Tibial artery (tissue), 4 donors: ENCODE measurements around the gene ALKBH2.
A peak's percentile ranks its signal among the peaks of the same experiment; 100 is the strongest.

Experiments used
- DNase-seq, 2 donors: peaks; one replicate each; pipeline ENCODE4 v3.0.0-alpha.2; 2019
- H3K27ac ChIP-seq, 2 donors: fragments of 200-600 bp; sonication (generic) in 1 of 2; 1 replicate in 1 of 2; 2 replicates in 1 of 2; pipeline ENCODE4 v1.5.1; 2018 to 2019; ENCODE audit warnings: mild to moderate bottlenecking in 1 of 2
- H3K27me3 ChIP-seq, 2 donors: fragments of 200-600 bp; sonication (generic) in 1 of 2; one replicate each; pipeline versions ENCODE4 v1.5.1 to v1.6.0; 2016 to 2019
- H3K36me3 ChIP-seq, 3 donors: fragments of 200-600 bp; sonication (generic) in 2 of 3; one replicate each; pipeline ENCODE4 v1.5.1; 2016 to 2019; ENCODE audit warnings: mild to moderate bottlenecking in 2 of 3
- H3K4me1 ChIP-seq, 4 donors: fragments of 200-600 bp; sonication (generic) in 2 of 4; 1 replicate in 3 of 4; 2 replicates in 1 of 4; pipeline ENCODE4 v1.5.1; 2016 to 2019
- H3K4me3 ChIP-seq, 2 donors: fragments of 200-600 bp; sonication (generic) in 1 of 2; 1 replicate in 1 of 2; 2 replicates in 1 of 2; pipeline ENCODE4 v1.5.1; 2018 to 2019; ENCODE audit warnings: mild to moderate bottlenecking in 2 of 2
- H3K9me3 ChIP-seq, 3 donors: fragments of 200-600 bp; sonication (generic) in 1 of 3; one replicate each; pipeline ENCODE4 v1.5.1; 2016 to 2019
- intact Hi-C: fragments of 100-400 bp; cut with DNase I; formaldehyde crosslinking; loops from one replicate; pipeline ENCODE4 v1.15.0; 2023; ENCODE audit warnings: low total_unique reads
- TF ChIP-seq, protein P1 (sequence below), 2 experiments: fragments of 200-600 bp in 1 of 2; fragments of 450-650 bp in 1 of 2; IDR thresholded peaks; one replicate each; pipeline ENCODE4 v1.5.1; 2017 to 2019; ENCODE audit warnings: antibody characterized with exemption in 2 of 2, mild to moderate bottlenecking in 1 of 2, moderate library complexity in 1 of 2

Gene ALKBH2

DNA sequence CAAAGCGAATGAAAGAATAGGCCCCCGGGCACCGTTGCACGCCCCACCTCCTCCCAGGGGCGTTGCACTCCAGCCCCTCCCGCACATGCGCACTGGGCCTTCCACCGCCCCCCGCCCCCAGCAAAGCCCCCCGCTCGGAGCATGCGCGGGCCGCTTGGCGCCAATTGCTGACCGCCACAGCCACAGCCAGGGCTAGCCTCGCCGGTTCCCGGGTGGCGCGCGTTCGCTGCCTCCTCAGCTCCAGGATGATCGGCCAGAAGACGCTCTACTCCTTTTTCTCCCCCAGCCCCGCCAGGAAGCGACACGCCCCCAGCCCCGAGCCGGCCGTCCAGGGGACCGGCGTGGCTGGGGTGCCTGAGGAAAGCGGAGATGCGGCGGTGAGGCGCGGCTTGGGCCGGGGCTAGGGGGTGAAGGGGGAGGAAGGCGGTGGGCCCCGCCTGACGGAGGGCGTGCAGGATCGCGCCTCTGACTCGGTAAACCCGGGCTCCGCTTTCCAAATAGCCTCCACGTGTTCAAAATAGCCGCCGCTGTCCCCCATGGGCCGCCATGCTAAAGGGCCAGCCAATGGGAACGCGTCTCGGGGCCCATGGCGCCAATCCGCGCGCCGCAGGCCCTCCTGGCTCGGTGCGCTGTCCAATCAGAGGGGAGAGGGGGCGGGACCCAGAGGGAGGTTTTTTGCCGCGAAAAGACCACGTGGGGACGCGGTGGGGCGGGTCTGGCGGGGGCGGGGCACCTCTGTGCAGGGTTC lies 4.3 kb upstream of the ALKBH2 start, which contains the start of gene UNG:
TSS of gene UNG (plus strand) at position 163 of the 748 bp plus-strand sequence. CDS start at position 246, 83 bp downstream.
- TF ChIP-seq, protein P1, sequence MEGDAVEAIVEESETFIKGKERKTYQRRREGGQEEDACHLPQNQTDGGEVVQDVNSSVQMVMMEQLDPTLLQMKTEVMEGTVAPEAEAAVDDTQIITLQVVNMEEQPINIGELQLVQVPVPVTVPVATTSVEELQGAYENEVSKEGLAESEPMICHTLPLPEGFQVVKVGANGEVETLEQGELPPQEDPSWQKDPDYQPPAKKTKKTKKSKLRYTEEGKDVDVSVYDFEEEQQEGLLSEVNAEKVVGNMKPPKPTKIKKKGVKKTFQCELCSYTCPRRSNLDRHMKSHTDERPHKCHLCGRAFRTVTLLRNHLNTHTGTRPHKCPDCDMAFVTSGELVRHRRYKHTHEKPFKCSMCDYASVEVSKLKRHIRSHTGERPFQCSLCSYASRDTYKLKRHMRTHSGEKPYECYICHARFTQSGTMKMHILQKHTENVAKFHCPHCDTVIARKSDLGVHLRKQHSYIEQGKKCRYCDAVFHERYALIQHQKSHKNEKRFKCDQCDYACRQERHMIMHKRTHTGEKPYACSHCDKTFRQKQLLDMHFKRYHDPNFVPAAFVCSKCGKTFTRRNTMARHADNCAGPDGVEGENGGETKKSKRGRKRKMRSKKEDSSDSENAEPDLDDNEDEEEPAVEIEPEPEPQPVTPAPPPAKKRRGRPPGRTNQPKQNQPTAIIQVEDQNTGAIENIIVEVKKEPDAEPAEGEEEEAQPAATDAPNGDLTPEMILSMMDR (IDR thresholded peaks at IDR 0.05): peak in 1 of 2 experiments; percentile 18
- Histone ChIP-seq H3K9me3 (no peaks in the 10 kb centered on the region), H3K4me1 (peaks cover 0 to 34% (median 29%) of the 10 kb centered on the region in 4 donors), H3K36me3 (peaks cover 4 to 20% (median 13%) of the 10 kb centered on the region in 3 donors), H3K4me3 (peak within 1 kb of the TSS; percentile 85 to 86), H3K27me3 (peaks cover 0 to 2% of the 10 kb centered on the region in 2 donors), H3K27ac (peak within 1 kb of the TSS; percentile 88 to 89)
- intact Hi-C loops: no loop called here
- peak; percentile 97 to 98 for DNase-seq

DNA sequence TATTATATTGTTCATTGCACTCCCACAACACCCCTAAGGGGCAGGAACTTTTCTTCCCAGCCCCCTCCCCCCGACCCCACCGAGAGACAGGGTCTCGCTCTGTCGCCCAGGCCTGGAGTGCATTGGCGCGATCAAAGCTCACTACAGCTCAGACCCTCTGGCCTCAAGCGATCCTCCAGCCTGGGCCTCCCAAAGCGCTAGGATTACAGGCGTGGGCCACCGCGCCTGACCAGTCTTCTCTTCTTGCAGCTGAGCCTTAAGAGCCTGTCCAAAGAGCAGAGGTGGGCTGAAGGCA lies 3.8 kb upstream of the ALKBH2 start:
- Histone ChIP-seq H3K9me3 (no peaks in the 10 kb centered on the region), H3K4me3 (no peak overlapping the region), H3K36me3 (peaks cover 4 to 15% (median 7%) of the 10 kb centered on the region in 3 donors), H3K4me1 (peaks cover 0 to 39% (median 34%) of the 10 kb centered on the region in 4 donors), H3K27me3 (peaks cover 0 to 2% of the 10 kb centered on the region in 2 donors), H3K27ac (no peak overlapping the region)
- no peak for DNase-seq
- TF ChIP-seq, protein P1 (IDR thresholded peaks at IDR 0.05): no peak
- intact Hi-C loops: no loop called here

DNA sequence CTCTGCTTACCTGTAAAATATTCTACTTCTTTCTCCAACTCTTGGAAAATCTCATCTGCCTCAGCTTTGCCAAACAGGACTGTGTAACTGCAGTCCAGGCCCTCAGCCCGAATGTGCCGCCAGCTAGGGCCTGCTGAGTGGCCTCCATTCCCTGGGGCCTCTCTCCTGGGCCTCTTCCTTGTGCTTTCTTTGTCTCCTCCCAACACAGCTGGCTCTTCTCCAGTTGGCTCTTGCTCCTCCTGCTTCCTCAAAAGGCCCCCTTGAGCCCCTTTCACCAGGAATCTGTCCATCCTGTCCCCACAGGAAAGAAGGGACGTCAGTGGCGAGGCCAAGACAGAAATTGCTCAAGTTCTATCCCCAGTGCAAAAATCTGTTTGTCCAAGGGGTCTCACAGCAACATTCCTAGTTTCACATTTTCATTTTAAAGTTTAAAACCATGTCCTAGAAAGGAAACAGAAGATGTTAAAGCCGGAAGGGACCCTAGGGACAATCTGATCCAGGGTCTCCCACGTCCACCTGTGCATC lies 713 bp downstream of the ALKBH2 start:
- peak in 1 of 2 donors; percentile 21 for DNase-seq
- H3K27me3 ChIP-seq: peaks cover 0 to 2% of the 10 kb centered on the region in 2 donors
- H3K9me3 ChIP-seq: no peaks in the 10 kb centered on the region
- peak overlapping the region; percentile 57 to 61 for H3K4me3 ChIP-seq
- H3K4me1 ChIP-seq: peaks cover 0 to 29% (median 23%) of the 10 kb centered on the region in 4 donors
- H3K27ac ChIP-seq: peak overlapping the region; percentile 65 to 72
- peaks cover 11 to 34% (median 29%) of the 10 kb centered on the region in 3 donors for H3K36me3 ChIP-seq
- TF ChIP-seq, protein P1 (IDR thresholded peaks at IDR 0.05): no peak
- intact Hi-C loops: loop anchor here (5.0 kb wide), 1 partner anchor 530 kb away; the partner anchor contains the start of genes ISCU and SART3

DNA sequence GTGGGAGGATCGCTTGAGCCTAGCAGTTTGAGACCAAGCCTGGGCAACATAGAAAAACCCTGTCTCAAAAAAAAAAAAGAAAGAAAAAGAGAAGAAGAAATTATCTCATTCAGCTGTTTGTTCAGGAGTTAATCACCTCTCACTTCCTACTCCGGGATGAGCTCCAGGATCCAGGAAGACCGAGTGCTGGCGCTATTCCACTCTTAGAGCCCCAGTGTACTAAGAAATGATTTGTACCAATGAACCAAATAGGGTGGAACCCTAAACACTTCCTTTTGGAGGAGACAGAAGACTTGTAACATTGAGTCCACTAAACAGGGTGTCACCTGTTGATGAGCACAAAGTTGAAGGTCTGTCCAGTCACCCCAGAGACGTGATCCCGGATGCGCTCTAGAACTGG lies 3.6 kb downstream of the ALKBH2 start:
- Histone ChIP-seq H3K27ac (no peak overlapping the region), H3K4me1 (peaks cover 0 to 24% (median 18%) of the 10 kb centered on the region in 4 donors), H3K36me3 (peaks cover 30 to 62% (median 58%) of the 10 kb centered on the region in 3 donors), H3K27me3 (no peaks in the 10 kb centered on the region), H3K4me3 (no peak overlapping the region), H3K9me3 (no peaks in the 10 kb centered on the region)
- intact Hi-C loops: loop anchor here (5.0 kb wide), 1 partner anchor 527 kb away; the partner anchor contains the start of genes ISCU and SART3
- TF ChIP-seq, protein P1 (IDR thresholded peaks at IDR 0.05): no peak
- DNase-seq: no peak

DNA sequence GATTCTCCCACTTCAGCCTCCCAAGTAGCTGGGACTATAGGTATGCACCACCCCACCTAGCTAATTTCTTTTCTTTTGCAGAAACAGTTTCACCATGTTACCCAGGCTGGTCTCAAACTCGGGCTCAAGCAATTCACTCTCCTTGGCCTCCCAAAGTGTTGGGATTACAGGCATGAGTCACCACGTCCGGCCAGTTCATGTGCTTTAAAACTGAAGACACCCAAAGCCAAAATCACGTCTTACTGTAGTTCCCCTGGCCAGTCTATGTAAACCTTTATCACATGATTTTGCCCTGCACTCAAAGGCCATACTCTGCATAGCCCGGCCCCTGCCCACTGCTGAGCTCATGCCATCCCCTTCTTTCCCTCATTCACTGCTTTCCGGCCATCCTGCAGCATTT lies 4.5 kb downstream of the ALKBH2 start:
- intact Hi-C loops: no loop called here
- TF ChIP-seq, protein P1 (IDR thresholded peaks at IDR 0.05): no peak
- Histone ChIP-seq H3K4me1 (peaks cover 0 to 23% (median 17%) of the 10 kb centered on the region in 4 donors), H3K27ac (no peak overlapping the region), H3K36me3 (peaks cover 38 to 71% (median 66%) of the 10 kb centered on the region in 3 donors), H3K4me3 (no peak overlapping the region), H3K9me3 (no peaks in the 10 kb centered on the region), H3K27me3 (no peaks in the 10 kb centered on the region)
- no peak for DNase-seq
